SW480 (cell line): ENCODE results near the gene RBM12.
"Not testable (repeated sequence)": the region's sequence is repeated elsewhere in the genome, so short reads cannot be mapped to it uniquely, and the experiment has no call there.

Experiments used
- DNase-seq: peaks from one replicate; pipeline ENCODE4 v3.0.0-alpha.2; 2016; ENCODE audit warnings: low spot score

The RBM12 gene

GRCh38 chr20:35698298-35699126, 33.8 kb upstream of the RBM12 start:
- DNase-seq, result peak; percentile 50

GRCh38 chr20:35697696-35698297, 33.1 kb upstream of the RBM12 start:
- no peak for DNase-seq

- no peak for DNase-seq
Measured at GRCh38 chr20:35695978-35696377, 31.3 kb upstream of the RBM12 start.

GRCh38 chr20:35695245-35695749, 30.6 kb upstream of the RBM12 start:
- no peak for DNase-seq

GRCh38 chr20:35690265-35690664, 25.6 kb upstream of the RBM12 start:
- DNase-seq, result no peak

GRCh38 chr20:35686872-35687271, 22.2 kb upstream of the RBM12 start:
- DNase-seq, result not testable (repeated sequence)

GRCh38 chr20:35685368-35685767, 20.7 kb upstream of the RBM12 start:
- DNase-seq, result not testable (repeated sequence)

GRCh38 chr20:35681960-35682359, 17.3 kb upstream of the RBM12 start:
- DNase-seq, result no peak

- no peak for DNase-seq
Measured at GRCh38 chr20:35680452-35681183, 15.9 kb upstream of the RBM12 start.

GRCh38 chr20:35674921-35675320, 10.2 kb upstream of the RBM12 start:
- DNase-seq, result no peak

- DNase-seq, result no peak
Measured at GRCh38 chr20:35673884-35674283, 9.2 kb upstream of the RBM12 start.

- no peak for DNase-seq
Measured at GRCh38 chr20:35669681-35670080, 5.0 kb upstream of the RBM12 start.

GRCh38 chr20:35669221-35669620, 4.5 kb upstream of the RBM12 start:
- DNase-seq, result no peak

GRCh38 chr20:35665949-35666288, 1.2 kb upstream of the RBM12 start:
- DNase-seq, result no peak

GRCh38 chr20:35663516-35664465, 909 bp downstream of the RBM12 start:
- peak; percentile 67 for DNase-seq

GRCh38 chr20:35662551-35662950, 2.1 kb downstream of the RBM12 start:
- no peak for DNase-seq

- no peak for DNase-seq
Measured at GRCh38 chr20:35661908-35662307, 2.8 kb downstream of the RBM12 start.

GRCh38 chr20:35661053-35661452, 3.6 kb downstream of the RBM12 start:
- peak; percentile 41 for DNase-seq

- DNase-seq, result no peak
Measured at GRCh38 chr20:35660122-35660937, 4.4 kb downstream of the RBM12 start.

GRCh38 chr20:35657271-35657670, 7.4 kb downstream of the RBM12 start:
- DNase-seq, result no peak

GRCh38 chr20:35654415-35654814, 10.3 kb downstream of the RBM12 start:
- no peak for DNase-seq
